GM12873 (cell line): Measurements from ENCODE around the gene NSF.

Experiments
- CTCF ChIP-seq: IDR thresholded peaks from 2 replicates; pipeline ENCODE4 v1.5.1; 2012; ENCODE audit warnings: low read depth, mild to moderate bottlenecking, moderate library complexity, low read length, control low read depth; ENCODE audit not compliant: insufficient read depth; ENCODE audit errors: missing control alignments

The NSF gene

GRCh38 chr17:46764000-46764708, 173.7 kb downstream of the NSF start:
- TF ChIP-seq CTCF: no peak

- no peak for TF ChIP-seq CTCF
Observed at GRCh38 chr17:46764709-46765401, 174.4 kb downstream of the NSF start.

- no peak for TF ChIP-seq CTCF
Observed at GRCh38 chr17:46765453-46765852, 175.0 kb downstream of the NSF start.

- peak; percentile 3 for TF ChIP-seq CTCF
Observed at GRCh38 chr17:46766493-46767491, 176.3 kb downstream of the NSF start.

- no peak for TF ChIP-seq CTCF
Observed at GRCh38 chr17:46768540-46768870, 178.0 kb downstream of the NSF start.

- no peak for TF ChIP-seq CTCF
Observed at GRCh38 chr17:46769531-46770438, 179.3 kb downstream of the NSF start.
